SU-DHL-6 (cell line): ENCODE results near the gene PITX2.

ENCODE experiments used
- H2AFZ ChIP-seq: fragments of 200-600 bp; sonication (generic); 2 replicates; pipeline ENCODE4 v1.6.1; 2014; ENCODE audit warnings: low read depth, mild to moderate bottlenecking, moderate library complexity, mixed read lengths, antibody characterized with exemption, low read length; ENCODE audit not compliant: severe bottlenecking
- H3F3A ChIP-seq: fragments of 200-600 bp; shearing (Covaris generic); 2 replicates; pipeline ENCODE4 v1.6.0; 2016; ENCODE audit warnings: antibody characterized with exemption, mild to moderate bottlenecking; ENCODE audit not compliant: insufficient read depth
- H3K27ac ChIP-seq: fragments of 200-600 bp; sonication (generic); 2 replicates; pipeline ENCODE4 v1.5.1; 2016; ENCODE audit warnings: low read depth, mild to moderate bottlenecking, low read length, moderate library complexity, mixed read lengths
- H3K27me3 ChIP-seq: fragments of 200-600 bp; sonication (generic), shearing (Covaris generic); 2 replicates; pipeline ENCODE4 v1.6.0; 2014; ENCODE audit warnings: mild to moderate bottlenecking, low read length
- H3K36me3 ChIP-seq: fragments of 200-600 bp; sonication (generic); 2 replicates; pipeline ENCODE4 v1.6.1; 2014; ENCODE audit warnings: mild to moderate bottlenecking, low read length, mixed read lengths
- H3K4me2 ChIP-seq: fragments of 300-600, 200-600 bp; shearing (Covaris generic), sonication (generic); 2 replicates; pipeline ENCODE4 v1.6.0; 2014; ENCODE audit warnings: low read length, low read depth, mild to moderate bottlenecking; ENCODE audit not compliant: poor library complexity, severe bottlenecking
- H3K4me3 ChIP-seq: fragments of 200-600 bp; sonication (generic); 2 replicates; pipeline ENCODE4 v1.5.1; 2014; ENCODE audit warnings: antibody characterized with exemption, low read length, mild to moderate bottlenecking, mixed read lengths; ENCODE audit not compliant: insufficient read depth, poor library complexity, severe bottlenecking
- H3K79me2 ChIP-seq: fragments of 200-600 bp; sonication (generic); 2 replicates; pipeline ENCODE4 v1.6.1; 2014; ENCODE audit warnings: mild to moderate bottlenecking, low read length, moderate library complexity; ENCODE audit not compliant: insufficient read depth
- H3K9ac ChIP-seq: fragments of 200-600 bp; sonication (generic); 2 replicates; pipeline ENCODE4 v1.7.0; 2014; ENCODE audit warnings: mild to moderate bottlenecking, low read length
- H3K9me2 ChIP-seq: fragments of 200-600 bp; sonication (generic); replicated peaks from 2 replicates; pipeline ENCODE4 v1.6.1; 2014; ENCODE audit warnings: low read length; ENCODE audit not compliant: insufficient read depth
- H3K9me3 ChIP-seq: fragments of 200-600 bp; sonication (generic); 2 replicates; pipeline ENCODE4 v1.6.1; 2014; ENCODE audit warnings: low read length, mixed read lengths; ENCODE audit not compliant: insufficient read depth
- H4K20me1 ChIP-seq: fragments of 200-600 bp; sonication (generic); 2 replicates; pipeline ENCODE4 v1.6.1; 2014; ENCODE audit warnings: low read depth, mild to moderate bottlenecking, antibody characterized with exemption, low read length, moderate library complexity, mixed read lengths
- EZH2phosphoT487 ChIP-seq: fragments of 200-600 bp; sonication (generic), shearing (Covaris generic); conservative IDR thresholded peaks from 2 replicates; pipeline ENCODE4 v1.6.1; 2018; ENCODE audit warnings: mild to moderate bottlenecking, antibody characterized with exemption, low read length, moderate library complexity, mixed read lengths
- TF ChIP-seq, protein P1 (sequence below): fragments of 200-600 bp; sonication (generic); IDR thresholded peaks from one replicate; pipeline ENCODE4 v1.5.1; 2017; ENCODE audit warnings: antibody characterized with exemption, mild to moderate bottlenecking, low read length, moderate library complexity; ENCODE audit not compliant: insufficient read depth, poor library complexity, severe bottlenecking

The PITX2 gene

DNA sequence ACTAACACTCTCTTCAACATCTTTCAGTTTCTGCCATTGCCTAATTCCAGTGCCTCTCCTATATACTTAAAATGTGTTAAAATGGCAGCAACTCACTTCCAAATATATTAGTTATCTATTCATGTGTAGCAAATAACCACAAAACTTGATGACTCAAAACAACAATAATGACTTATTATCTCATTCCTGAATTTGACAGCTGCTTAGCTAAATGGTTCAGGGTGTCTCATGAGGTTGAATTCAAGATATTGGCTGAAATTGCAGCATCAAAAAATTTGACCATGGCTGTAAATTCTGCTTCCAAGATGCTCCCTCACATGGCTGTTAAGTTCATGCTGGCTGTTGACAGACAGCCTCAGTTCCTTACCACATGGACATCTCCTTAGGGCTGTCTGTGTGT lies 25.3 kb downstream of the PITX2 start:
- Histone ChIP-seq H3K27ac (no peak overlapping the region), H3K9me3 (no peaks in the 10 kb centered on the region), H3K4me2 (no peak overlapping the region), H4K20me1 (no peaks in the 10 kb centered on the region), H3F3A (no peaks in the 10 kb centered on the region), H3K79me2 (no peaks in the 10 kb centered on the region), H3K36me3 (no peaks in the 10 kb centered on the region), H3K9me2 (no peaks in the 10 kb centered on the region), H3K9ac (no peak overlapping the region), H3K27me3 (no peaks in the 10 kb centered on the region), H3K4me3 (no peak overlapping the region), H2AFZ (no peak overlapping the region)
- TF ChIP-seq EZH2phosphoT487 = no peak
- TF ChIP-seq, protein P1, sequence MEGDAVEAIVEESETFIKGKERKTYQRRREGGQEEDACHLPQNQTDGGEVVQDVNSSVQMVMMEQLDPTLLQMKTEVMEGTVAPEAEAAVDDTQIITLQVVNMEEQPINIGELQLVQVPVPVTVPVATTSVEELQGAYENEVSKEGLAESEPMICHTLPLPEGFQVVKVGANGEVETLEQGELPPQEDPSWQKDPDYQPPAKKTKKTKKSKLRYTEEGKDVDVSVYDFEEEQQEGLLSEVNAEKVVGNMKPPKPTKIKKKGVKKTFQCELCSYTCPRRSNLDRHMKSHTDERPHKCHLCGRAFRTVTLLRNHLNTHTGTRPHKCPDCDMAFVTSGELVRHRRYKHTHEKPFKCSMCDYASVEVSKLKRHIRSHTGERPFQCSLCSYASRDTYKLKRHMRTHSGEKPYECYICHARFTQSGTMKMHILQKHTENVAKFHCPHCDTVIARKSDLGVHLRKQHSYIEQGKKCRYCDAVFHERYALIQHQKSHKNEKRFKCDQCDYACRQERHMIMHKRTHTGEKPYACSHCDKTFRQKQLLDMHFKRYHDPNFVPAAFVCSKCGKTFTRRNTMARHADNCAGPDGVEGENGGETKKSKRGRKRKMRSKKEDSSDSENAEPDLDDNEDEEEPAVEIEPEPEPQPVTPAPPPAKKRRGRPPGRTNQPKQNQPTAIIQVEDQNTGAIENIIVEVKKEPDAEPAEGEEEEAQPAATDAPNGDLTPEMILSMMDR = no peak

GRCh38 chr4:110596431-110596830 lies 26.4 kb downstream of the PITX2 start:
- Histone ChIP-seq H2AFZ (no peak overlapping the region), H3K9ac (no peak overlapping the region), H3K9me3 (no peaks in the 10 kb centered on the region), H3K4me2 (no peak overlapping the region), H4K20me1 (no peaks in the 10 kb centered on the region), H3K27ac (no peak overlapping the region), H3K79me2 (no peaks in the 10 kb centered on the region), H3F3A (no peaks in the 10 kb centered on the region), H3K9me2 (no peaks in the 10 kb centered on the region), H3K4me3 (no peak overlapping the region), H3K27me3 (no peaks in the 10 kb centered on the region), H3K36me3 (no peaks in the 10 kb centered on the region)
- TF ChIP-seq EZH2phosphoT487 = no peak
- TF ChIP-seq, protein P1 = no peak

GRCh38 chr4:110595583-110595982 lies 27.3 kb downstream of the PITX2 start:
- H3K4me2 ChIP-seq = no peak overlapping the region
- H3K27ac ChIP-seq = no peak overlapping the region
- no peaks in the 10 kb centered on the region for H3K79me2 ChIP-seq
- no peak overlapping the region for H3K9ac ChIP-seq
- H4K20me1 ChIP-seq = no peaks in the 10 kb centered on the region
- no peak overlapping the region for H3K4me3 ChIP-seq
- no peaks in the 10 kb centered on the region for H3K36me3 ChIP-seq
- no peak overlapping the region for H2AFZ ChIP-seq
- H3K9me3 ChIP-seq = no peaks in the 10 kb centered on the region
- H3F3A ChIP-seq = no peaks in the 10 kb centered on the region
- no peak for TF ChIP-seq EZH2phosphoT487
- TF ChIP-seq, protein P1 = no peak
- no peaks in the 10 kb centered on the region for H3K9me2 ChIP-seq
- H3K27me3 ChIP-seq = no peaks in the 10 kb centered on the region
